GM15510 (cell line): ENCODE measurements around the gene MICOS13.
A peak's percentile ranks its signal among the peaks of the same experiment; 100 is the strongest.

Source experiments
- POLR2A ChIP-seq: IDR thresholded peaks from 3 replicates; pipeline ENCODE4 v1.6.1; 2011; ENCODE audit warnings: borderline replicate concordance; ENCODE audit not compliant: insufficient read length; ENCODE audit errors: extremely low read depth

The MICOS13 gene

DNA sequence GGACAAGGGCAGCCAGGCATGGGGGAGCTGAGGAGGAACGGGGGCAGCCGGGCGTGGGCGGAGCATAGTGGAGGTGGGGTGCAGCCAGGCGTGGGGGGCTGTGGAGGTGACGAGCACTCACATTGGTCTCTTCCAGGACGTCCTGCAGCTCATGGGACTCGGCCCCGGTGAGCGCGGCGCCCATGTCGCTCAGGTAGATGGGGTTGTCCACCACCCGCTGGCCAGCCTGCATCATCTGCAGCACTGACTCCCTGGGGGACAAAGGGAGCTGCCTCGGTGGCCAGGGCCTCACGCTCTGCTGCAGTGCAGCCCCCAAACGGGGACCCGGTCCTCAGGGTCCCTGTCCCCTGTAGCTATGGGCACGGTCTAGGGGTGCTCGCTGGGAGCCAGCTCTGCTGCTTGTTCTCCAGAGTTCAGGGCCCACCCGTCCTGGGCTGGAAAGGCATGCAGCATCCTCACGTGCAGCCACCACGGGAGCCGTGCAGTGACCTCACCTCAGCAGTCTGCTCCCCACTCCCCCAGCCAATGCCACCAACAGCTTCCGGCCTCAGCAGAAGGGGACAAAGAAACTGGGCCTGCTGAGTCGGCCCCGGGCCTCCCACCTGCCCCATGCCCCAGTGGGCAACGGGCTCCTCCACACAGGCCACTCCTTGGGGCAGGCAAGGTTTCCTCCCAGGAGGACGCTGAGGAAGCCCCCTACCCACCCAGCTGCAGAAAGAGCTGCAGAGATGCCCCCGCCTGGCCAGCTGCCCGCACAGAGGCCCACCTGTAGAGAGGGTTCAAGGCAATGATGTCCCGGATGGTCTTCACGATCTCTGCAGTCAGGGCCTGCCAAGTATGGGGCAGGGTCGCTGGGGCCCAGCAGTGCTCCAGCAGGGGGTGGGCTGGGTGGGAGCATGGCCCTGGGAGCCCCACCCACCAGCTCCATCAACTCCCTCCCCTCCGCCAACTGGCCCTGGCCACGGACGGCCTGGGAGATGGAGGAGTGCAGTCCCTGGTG, 27.6 kb upstream of the MICOS13 start:
- no peak for TF ChIP-seq POLR2A

DNA sequence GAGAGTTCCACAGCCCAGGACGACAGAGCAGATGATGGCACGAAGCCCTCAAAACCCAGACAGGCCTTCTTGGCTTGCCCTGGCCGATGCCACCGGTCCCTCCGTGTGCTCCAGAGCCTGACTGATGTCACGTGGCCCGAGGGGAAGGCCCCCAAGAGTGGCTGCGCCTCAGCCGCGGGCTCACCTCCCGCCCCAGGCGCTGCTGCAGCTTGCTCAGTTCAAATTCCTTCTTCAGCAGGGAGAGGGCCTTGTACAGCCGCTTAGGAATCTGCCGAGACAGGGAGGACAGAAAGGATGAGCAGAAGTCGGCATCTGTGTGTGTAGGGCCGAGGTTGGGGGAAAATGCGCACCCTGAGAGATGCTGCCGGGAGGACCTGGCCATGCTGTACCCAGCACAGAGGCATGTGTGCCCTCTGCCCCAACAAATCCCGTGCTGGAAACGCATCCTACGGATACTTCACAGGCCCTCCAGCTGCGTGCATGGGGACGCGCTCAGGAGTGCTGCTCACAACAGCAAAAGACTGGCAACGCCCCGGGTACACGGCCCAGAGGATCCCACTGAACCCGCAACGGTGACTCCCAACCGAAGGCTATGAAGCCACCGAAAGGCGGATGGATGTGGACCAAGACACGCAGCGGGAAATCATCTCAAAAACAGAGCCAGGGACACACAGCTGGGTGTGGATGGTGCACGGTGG, 26.7 kb upstream of the MICOS13 start:
- TF ChIP-seq POLR2A = no peak

DNA sequence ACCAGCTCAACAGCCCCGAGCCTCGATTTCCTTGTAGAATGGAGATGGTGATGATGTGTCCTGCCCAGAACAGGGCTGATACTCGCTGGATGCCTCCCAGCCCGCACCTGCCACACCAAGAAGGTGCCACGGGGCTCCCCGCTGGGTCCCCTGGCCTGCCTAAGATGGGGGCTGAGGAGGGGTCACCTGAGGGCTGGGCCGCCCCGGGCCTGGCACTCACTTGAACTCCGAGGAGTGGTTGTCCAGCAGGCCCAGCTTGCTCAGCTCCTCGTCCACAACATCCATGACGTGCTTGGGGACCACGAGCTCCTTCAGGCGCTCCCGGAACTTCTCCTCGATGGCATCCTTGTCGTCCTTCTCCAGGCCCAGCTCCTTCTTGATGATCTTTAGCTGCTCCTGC, 25.2 kb upstream of the MICOS13 start:
- no peak for TF ChIP-seq POLR2A

DNA sequence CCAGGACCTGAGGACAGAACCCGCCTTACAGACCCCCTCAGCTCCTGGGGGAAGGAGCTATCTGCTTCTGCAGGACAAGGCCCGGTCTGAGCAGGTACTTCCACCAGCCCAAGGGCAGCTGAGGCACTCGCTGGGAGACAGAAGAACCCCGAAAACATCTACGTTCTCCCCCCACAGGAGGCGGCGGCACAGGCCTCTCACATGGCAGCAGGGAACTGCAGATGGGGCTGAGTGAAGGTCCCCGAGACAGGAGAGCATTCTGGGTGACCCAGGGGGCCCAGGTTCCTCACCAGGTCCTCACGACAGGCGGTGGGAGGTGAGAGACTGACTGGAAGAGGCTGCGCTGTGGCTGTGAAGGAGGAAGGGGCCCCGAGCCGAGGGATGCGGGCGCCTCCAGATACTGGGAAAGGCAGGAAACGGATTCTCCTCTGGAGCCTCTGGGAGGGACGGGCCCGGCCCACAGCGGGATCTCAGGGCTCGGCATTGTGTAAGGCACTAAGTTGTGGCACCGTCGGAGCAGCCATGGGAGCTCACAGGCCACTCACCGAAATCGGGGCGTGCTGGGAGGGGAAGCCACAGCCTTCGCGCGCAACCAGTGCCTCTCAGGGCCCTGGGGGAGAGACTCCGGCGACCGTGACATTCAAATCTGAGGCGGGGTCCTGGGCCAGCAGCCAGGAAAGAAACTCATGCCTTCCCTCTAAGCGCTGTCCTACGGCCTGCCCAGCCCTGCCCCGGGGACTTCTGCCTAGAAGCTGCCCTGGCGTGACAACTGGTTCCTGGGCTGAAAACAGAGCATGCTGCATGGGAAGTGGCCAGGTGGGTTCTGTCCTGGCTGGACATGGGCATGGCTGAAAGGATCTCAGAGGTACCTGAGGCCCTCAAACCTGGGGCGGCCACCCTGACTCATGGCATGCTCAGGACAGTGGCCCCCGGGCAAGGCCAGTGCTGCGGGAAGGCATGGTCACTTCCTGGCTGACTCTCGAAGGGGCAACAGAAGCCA, 23.8 kb upstream of the MICOS13 start:
- no peak for TF ChIP-seq POLR2A

DNA sequence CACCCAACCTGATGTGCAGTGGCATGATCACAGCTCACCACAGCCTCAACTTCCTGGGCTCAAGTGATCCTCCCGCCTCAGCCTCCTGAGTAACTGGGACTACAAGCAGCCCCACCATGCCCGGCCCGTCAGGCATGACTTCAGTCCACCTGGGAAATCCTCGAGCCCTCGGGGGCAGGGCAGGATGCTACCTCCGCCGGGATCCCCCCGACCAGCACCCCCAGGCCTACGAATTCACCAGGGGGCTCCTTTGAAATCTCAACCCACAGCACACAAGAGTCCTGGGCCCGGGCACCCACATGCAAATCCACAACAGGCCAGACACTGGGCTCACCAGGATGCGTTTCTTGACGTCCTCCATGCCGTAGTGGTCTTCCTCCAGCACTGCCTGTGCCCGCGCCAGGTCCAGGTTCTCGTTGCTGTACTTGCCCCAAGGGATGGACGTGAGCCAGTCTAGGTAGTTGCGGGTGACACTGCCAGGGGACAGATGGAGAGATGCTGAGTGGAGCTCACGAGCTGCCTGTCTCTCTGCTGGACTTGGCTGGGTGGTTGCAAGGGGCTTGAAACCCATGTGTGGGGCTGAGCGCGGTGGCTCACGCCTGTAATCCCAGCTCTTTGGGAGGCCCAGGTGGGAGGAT, 20.3 kb upstream of the MICOS13 start:
- TF ChIP-seq POLR2A = no peak

DNA sequence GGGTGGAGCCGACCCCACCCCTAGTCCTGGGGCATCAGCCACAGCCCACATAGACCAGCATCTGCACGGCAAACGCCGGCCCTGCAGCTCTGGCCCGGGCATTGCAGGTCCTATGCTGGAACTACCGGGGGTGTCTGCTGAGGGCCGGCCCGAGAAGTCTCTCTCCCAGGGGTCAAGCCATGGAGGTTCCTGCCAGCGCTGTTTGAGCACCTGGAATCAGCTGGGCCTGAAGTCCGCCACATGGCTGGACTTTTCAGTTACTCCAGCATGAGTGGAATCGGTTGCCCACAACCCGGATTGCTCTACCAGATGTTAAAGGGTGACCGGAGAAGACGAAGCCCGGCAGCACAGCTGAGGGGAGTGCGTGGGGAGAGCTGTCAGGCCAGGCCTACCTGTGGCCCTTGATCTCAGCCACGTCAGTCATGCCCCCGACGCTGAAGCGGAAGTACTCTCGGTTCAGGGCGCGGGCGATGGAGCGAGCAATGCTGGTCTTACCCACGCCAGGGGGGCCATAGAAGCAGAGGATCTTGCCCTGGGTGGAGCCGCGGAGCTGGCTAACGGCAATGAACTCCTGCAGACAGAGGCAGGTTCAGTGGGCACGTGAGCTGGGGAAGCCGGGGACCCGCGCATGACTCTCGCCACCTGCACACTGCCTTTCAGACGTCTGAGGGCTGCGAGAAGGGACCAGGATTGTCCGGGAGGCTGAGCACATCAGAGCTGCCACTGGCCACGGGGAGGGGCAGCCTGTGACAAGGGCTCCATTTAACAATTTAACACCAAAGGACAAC, 18.5 kb upstream of the MICOS13 start:
- TF ChIP-seq POLR2A = no peak

DNA sequence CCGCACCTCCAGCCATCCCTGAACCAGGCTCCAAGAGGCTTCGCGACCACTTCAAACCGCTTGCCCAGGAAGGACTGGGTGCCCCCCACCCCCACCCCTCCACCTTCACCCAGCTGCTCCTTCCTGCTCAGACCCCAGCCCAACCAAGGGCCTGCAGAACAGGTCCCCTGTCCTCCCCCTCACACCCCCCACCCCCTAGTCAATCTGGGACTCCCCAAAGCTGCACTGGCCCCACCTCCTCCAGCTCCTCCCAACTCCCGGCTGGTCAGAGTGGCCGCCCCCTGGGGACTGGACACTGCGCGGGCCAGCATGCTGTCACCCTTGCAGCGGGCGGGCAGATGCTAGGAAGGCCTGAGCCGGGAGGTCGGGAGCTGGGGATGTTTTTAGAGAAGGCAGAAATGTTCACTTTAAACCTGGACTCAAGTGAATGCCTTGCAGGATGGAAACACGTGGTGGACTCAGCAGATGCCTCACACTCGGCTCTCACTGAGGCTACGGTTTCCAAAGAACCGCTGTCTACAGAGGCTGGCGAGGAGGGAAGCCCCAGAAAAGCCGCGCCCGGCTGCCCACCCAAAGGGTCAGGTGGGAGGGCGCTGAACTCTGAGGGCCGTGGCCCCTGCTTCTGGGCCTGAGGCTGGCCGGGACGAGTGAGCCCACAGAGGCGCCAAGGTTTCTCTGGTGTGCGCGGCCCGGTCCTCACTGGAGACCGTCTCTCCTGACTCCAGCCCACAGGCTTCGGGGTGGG, 17.7 kb upstream of the MICOS13 start:
- peak; percentile 20 for TF ChIP-seq POLR2A

DNA sequence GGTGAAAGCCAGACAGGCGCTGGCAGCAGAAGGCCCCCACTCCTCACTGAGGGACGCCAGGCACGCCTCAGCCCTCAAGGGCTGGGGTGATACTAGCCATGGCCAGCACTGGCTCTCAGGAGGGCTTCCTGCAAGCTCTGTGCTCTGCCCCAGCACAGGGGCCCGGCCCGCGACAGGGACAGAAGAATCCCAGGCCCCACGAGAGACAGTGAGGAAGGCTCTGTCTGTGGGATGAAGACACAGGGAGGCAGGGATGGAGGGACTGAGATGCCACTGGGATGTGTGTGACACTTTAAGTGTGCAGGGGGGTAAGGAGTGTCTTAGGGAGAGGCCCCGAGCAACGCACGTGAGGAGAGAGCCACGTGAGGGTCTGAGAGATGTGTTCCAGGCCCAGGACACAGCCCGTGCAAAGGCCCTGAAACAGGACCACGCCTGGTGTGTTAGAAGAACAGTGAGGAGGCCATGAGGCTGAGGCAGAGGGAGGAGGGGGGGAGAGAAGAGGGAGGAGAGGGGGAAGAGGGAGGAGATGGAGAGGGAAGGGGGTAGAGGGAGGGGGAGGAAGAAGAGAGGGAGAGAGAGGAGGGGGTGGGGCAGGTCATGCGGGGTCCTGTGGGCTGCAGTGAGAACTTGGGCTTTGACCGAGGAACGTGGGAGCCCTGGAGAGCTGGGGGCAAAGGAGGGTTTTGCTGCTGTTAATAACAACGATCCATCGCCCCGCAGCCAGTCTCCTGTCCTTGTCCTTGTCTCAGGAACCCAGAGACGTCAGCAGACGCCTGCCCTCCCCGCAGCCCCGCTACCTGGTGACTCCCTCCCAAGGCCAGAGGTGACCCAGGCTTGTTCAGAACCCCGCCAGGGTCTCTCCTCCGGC, 16.9 kb upstream of the MICOS13 start:
- TF ChIP-seq POLR2A = no peak

DNA sequence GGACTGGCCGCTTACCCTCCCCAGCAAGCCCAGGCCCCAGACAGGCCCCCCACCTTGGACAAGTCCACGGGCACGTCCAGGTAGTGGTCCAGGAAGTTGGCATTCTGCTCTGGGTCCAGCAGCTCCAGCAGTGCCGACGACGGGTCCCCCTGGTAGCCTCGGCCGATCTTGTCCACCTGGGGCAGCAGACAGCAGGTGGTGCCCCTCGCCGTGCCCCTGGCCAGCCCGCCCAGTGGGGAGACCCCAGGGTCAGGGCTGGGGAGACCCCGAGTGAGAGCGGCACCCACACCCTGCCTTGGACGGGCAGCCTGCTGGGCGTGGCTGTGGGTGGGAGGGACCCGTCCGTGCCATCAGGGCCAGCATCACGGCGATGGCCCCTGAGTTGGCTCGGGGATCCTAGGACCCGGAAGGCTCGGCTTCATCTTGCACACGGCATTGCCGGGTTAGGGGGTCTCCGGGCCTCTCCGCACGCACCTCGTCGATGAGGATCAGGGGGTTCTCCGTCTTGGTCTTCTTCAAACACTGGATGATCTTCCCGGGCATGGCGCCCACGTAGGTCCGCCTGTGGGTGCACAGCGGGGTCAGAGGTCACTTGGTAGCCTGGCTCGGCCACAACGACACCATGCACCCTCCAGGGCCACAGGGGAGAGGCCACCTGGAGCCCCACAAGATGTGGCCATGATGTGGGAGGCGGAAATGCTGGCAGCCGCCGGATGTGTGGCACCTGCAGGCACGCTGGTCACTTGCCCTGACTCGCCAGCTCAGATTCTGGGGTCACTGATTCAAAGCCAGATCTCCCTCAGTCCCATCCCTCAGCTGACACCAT, 16.1 kb upstream of the MICOS13 start:
- TF ChIP-seq POLR2A = peak; percentile 9

DNA sequence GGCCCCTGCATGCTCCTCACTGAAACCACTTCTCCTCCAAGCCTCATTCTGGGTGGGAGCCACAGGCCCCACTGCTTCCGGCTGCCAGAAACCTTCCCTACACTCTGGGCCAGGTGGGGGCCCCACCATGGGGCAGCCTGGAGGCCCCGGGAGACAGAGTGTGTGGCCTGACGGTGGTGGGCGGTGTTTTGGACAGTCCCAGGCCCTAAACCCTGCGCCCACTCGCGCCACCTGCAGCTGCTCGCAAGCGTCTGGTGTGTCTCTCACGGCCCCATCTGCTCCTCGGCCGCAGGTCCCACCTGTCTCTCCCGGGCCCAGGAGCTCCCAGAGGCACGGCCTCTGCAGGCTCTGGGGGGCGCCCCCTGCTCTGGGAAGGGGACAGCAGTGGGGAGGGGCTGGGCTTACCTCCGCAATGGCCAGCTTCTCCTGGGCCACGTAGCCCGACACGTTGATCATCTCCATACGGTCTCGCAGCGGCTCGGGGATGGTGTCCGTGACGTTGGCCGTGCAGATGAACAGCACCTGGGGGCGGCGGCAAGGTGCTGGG, 15.4 kb upstream of the MICOS13 start:
- TF ChIP-seq POLR2A = no peak
